Endothelial cell of umbilical vein (primary cell): ENCODE measurements around the gene CNKSR3. TPM values are rescaled to one million over a fixed set of nuclear protein-coding genes. Genes with fewer than 3 reads are reported as not detected.

Source experiments
- BruUV-seq: library from RNA; stranded (reverse); fragments of 400-500 nt; replicated peaks from 2 replicates; lab custom pipeline; 2021; lab: Mats Ljungman, UMichigan
- CTCF ChIA-PET: fragments of 300-600, 350-600 bp; sonication (Branson Sonifier 250); formaldehyde crosslinking; loops from one replicate; lab custom pipeline; 2021; ENCODE audit warnings: antibody characterized with exemption, inconsistent platforms; lab: Charles Lee
- POLR2A ChIA-PET: fragments of 300-600, 350-600 bp; sonication (Branson Sonifier 250); formaldehyde crosslinking; loops from one replicate; lab custom pipeline; 2021; ENCODE audit warnings: antibody characterized with exemption, inconsistent platforms; lab: Charles Lee
- DNase-seq: peaks from one replicate; pipeline ENCODE4 v3.0.0-alpha.2; 2011; ENCODE audit warnings: low read depth, low spot score
- FAIRE-seq: peaks from 2 replicates; lab custom pipeline; 2011; peaks lifted over from hg19 to GRCh38; lab: Jason Lieb, UNC
- H2AFZ ChIP-seq: 2 replicates; pipeline ENCODE4 v1.6.0; 2012; ENCODE audit warnings: low read depth, low read length, control low read depth, inconsistent platforms
- H3K27ac ChIP-seq: 2 replicates; pipeline ENCODE4 v1.5.1; 2011; ENCODE audit warnings: low read depth, mild to moderate bottlenecking, control low read depth, low read length, moderate library complexity; ENCODE audit not compliant: insufficient read depth
- H3K27me3 ChIP-seq, 2 experiments: 2 replicates each; pipeline versions ENCODE4 v1.6.0 to v1.6.1; 2011; ENCODE audit warnings: low read length in 2 of 2, mixed read lengths in 1 of 2; ENCODE audit not compliant: control insufficient read depth in 2 of 2, insufficient read depth in 2 of 2
- H3K36me3 ChIP-seq, 2 experiments: 2 replicates in 1 of 2; 3 replicates in 1 of 2; pipeline ENCODE4 v1.5.1; 2011; ENCODE audit warnings: low read length in 2 of 2, mild to moderate bottlenecking in 1 of 2, moderate library complexity in 1 of 2; ENCODE audit not compliant: control insufficient read depth in 2 of 2, insufficient read depth in 2 of 2; ENCODE audit errors: extremely low read depth in 1 of 2
- H3K4me1 ChIP-seq: 3 replicates; pipeline ENCODE4 v1.5.1; 2011; ENCODE audit warnings: mild to moderate bottlenecking, low read length; ENCODE audit not compliant: control insufficient read depth, insufficient read depth; ENCODE audit errors: extremely low read depth
- H3K4me2 ChIP-seq: 2 replicates; pipeline ENCODE4 v1.6.1; 2011; ENCODE audit warnings: low read length, control low read depth, mixed read lengths; ENCODE audit not compliant: insufficient read depth
- H3K4me3 ChIP-seq, 3 experiments: fragments of 200-600 bp in 1 of 3; sonication (generic), shearing (Covaris generic) in 1 of 3; replicated peaks in 1 of 3; 2 replicates each; pipeline ENCODE4 v1.5.1; 2011 to 2016; ENCODE audit warnings: control low read depth in 3 of 3, low read length in 3 of 3, mild to moderate bottlenecking in 2 of 3, inconsistent platforms in 1 of 3, low read depth in 1 of 3, moderate library complexity in 1 of 3; ENCODE audit not compliant: insufficient read depth in 1 of 3
- H3K79me2 ChIP-seq: 2 replicates; pipeline ENCODE4 v1.6.0; 2012; ENCODE audit warnings: low read length, inconsistent platforms; ENCODE audit not compliant: control insufficient read depth, insufficient read depth
- H3K9ac ChIP-seq: replicated peaks from 2 replicates; pipeline ENCODE3; 2011; ENCODE audit warnings: low read length, control low read depth; ENCODE audit not compliant: insufficient read depth; ENCODE audit errors: extremely low read depth
- H3K9me1 ChIP-seq: replicated peaks from 3 replicates; pipeline ENCODE4 v1.6.0; 2011; ENCODE audit warnings: mild to moderate bottlenecking, low read length; ENCODE audit not compliant: control insufficient read depth, insufficient read depth; ENCODE audit errors: extremely low read depth
- H3K9me3 ChIP-seq: replicated peaks from 2 replicates; pipeline ENCODE4 v1.5.1; 2012; ENCODE audit warnings: low read length, inconsistent platforms; ENCODE audit not compliant: control insufficient read depth, insufficient read depth
- H4K20me1 ChIP-seq: replicated peaks from 2 replicates; pipeline ENCODE3; 2011; ENCODE audit warnings: mild to moderate bottlenecking, low read length; ENCODE audit not compliant: control insufficient read depth, insufficient read depth; ENCODE audit errors: extremely low read depth
- EZH2 ChIP-seq: IDR thresholded peaks from 2 replicates; pipeline ENCODE4 v1.6.1; 2012; ENCODE audit warnings: borderline replicate concordance, low read depth, mild to moderate bottlenecking, moderate library complexity, low read length, inconsistent platforms; ENCODE audit not compliant: severe bottlenecking
- FOS ChIP-seq: IDR thresholded peaks from 2 replicates; pipeline ENCODE4 v1.6.1; 2011; ENCODE audit warnings: mild to moderate bottlenecking, low read length, moderate library complexity, borderline replicate concordance; ENCODE audit not compliant: insufficient read depth
- GATA2 ChIP-seq: IDR thresholded peaks from 2 replicates; pipeline ENCODE4 v1.7.0; 2011; ENCODE audit warnings: low read depth, mild to moderate bottlenecking, moderate library complexity, mixed read lengths, low read length; ENCODE audit not compliant: insufficient read length, insufficient read depth
- JUN ChIP-seq: IDR thresholded peaks from 2 replicates; pipeline ENCODE4 v1.6.1; 2011; ENCODE audit warnings: borderline replicate concordance, low read depth; ENCODE audit not compliant: insufficient read length, insufficient read depth
- MYC ChIP-seq: IDR thresholded peaks from one replicate; pipeline ENCODE4 v1.6.1; 2011; ENCODE audit warnings: mild to moderate bottlenecking, low read depth, low read length
- POLR2A ChIP-seq: IDR thresholded peaks from 2 replicates; pipeline ENCODE4 v1.6.1; 2012; ENCODE audit warnings: low read depth, mild to moderate bottlenecking, control low read depth, low read length
- POLR2AphosphoS5 ChIP-seq: IDR thresholded peaks from 2 replicates; pipeline ENCODE4 v1.6.1; 2012; ENCODE audit warnings: low read depth, mild to moderate bottlenecking, control low read depth, low read length, moderate library complexity; ENCODE audit not compliant: insufficient read depth
- dilution Hi-C: fragments of 300-500 bp; cut with MboI; formaldehyde crosslinking; loops from one replicate; pipeline ENCODE4 v1.15.0; 2019; ENCODE audit warnings: low sequenced_read_pairs; ENCODE audit not compliant: extremely low pct_ligation_motif_present
- intact Hi-C: fragments of 100-400 bp; cut with micrococcal nuclease; formaldehyde crosslinking; loops from one replicate; pipeline ENCODE4 v1.10.0; 2022
- polyA plus RNA-seq, 4 experiments: library from polyadenylated mRNA; depleted of rRNA in 3 of 4; stranded (reverse) in 3 of 4; unstranded in 1 of 4; fragments of >200 nt; gene quantifications; 2 replicates each; pipeline versions ENCODE4 v1.2.1 to v1.2.3, GENCODE V29; 2011 to 2012; ENCODE audit warnings: missing spikeins in 1 of 4
- total RNA-seq: library from RNA; stranded (reverse); gene quantifications from 2 replicates; pipeline ENCODE4 v1.2.3, GENCODE V29; 2021
- TF ChIP-seq, protein P1 (sequence below), 2 donors: IDR thresholded peaks; 1 replicate in 1 of 2; 2 replicates in 1 of 2; pipeline ENCODE4 v1.5.1; 2011; ENCODE audit warnings: low read length in 2 of 2, mild to moderate bottlenecking in 2 of 2, moderate library complexity in 2 of 2, control low read depth in 1 of 2, inconsistent platforms in 1 of 2, low read depth in 1 of 2; ENCODE audit not compliant: insufficient read depth in 1 of 2; ENCODE audit errors: extremely low read depth in 1 of 2
- TF ChIP-seq, protein P2 (sequence below): IDR thresholded peaks from 2 replicates; pipeline ENCODE4 v1.6.1; 2011; ENCODE audit not compliant: insufficient read depth, insufficient read length

CNKSR3 gene
- total and polyA plus RNA-seq, 2 donors (not counting 3 experiments of a cell fraction or from before 2014, with no cell fraction given) = 2.3 to 15.6 TPM

DNA sequence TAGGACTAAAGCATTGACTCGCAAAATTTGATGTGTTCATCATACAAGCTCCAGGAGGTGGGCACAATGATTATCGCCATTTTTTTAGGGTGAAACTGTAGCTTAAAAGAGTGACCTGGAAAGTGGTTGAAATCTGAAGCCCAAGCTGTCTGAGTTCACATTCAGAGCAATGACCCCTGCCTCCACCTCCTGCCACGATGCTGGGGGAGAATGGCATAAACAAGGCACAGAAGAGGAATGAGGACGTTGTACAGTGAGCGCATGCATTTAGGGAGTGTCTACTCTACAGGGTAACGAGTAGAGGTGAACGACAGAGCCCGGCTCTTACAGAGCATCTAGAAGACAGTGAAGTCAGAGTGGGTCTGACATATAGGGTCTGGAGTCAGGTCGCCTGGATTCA lies 37.2 kb downstream of the CNKSR3 start:
- Histone ChIP-seq H3K4me3 (no peak overlapping the region), H3K36me3 (no peaks in the 10 kb centered on the region), H3K9me1 (no peaks in the 10 kb centered on the region), H3K27me3 (no peaks in the 10 kb centered on the region), H3K27ac (no peak overlapping the region), H4K20me1 (no peaks in the 10 kb centered on the region), H3K9me3 (no peaks in the 10 kb centered on the region), H3K79me2 (no peaks in the 10 kb centered on the region), H3K4me1 (no peaks in the 10 kb centered on the region), H2AFZ (no peak overlapping the region), H3K4me2 (no peak overlapping the region), H3K9ac (no peak overlapping the region)
- FAIRE-seq = no peak
- dilution Hi-C loops (no loop called here), intact Hi-C loops (no loop called here)
- no TSS peak for BruUV-seq
- CTCF ChIA-PET = interaction anchor here (0.7 to 1.8 kb wide), 5 partner anchors 9 to 27 kb away, joined by 3 to 5 read pairs (median 3); no protein-coding TSS in a partner anchor
- no peak for TF ChIP-seq JUN
- TF ChIP-seq, protein P1, sequence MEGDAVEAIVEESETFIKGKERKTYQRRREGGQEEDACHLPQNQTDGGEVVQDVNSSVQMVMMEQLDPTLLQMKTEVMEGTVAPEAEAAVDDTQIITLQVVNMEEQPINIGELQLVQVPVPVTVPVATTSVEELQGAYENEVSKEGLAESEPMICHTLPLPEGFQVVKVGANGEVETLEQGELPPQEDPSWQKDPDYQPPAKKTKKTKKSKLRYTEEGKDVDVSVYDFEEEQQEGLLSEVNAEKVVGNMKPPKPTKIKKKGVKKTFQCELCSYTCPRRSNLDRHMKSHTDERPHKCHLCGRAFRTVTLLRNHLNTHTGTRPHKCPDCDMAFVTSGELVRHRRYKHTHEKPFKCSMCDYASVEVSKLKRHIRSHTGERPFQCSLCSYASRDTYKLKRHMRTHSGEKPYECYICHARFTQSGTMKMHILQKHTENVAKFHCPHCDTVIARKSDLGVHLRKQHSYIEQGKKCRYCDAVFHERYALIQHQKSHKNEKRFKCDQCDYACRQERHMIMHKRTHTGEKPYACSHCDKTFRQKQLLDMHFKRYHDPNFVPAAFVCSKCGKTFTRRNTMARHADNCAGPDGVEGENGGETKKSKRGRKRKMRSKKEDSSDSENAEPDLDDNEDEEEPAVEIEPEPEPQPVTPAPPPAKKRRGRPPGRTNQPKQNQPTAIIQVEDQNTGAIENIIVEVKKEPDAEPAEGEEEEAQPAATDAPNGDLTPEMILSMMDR (IDR thresholded peaks at IDR 0.05; ENCODE audit: extremely low read depth in 1 of 2, insufficient read depth in 1 of 2, low read depth in 1 of 2, low read length in 2 of 2) = no peak
- no peak for TF ChIP-seq FOS
- no peak for TF ChIP-seq MYC
- TF ChIP-seq, protein P2, sequence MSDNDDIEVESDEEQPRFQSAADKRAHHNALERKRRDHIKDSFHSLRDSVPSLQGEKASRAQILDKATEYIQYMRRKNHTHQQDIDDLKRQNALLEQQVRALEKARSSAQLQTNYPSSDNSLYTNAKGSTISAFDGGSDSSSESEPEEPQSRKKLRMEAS = no peak
- TF ChIP-seq EZH2 = no peak
- no peak for TF ChIP-seq POLR2A
- no peak for TF ChIP-seq GATA2
- TF ChIP-seq POLR2AphosphoS5 = no peak
- POLR2A ChIA-PET = no interaction called here
- no peak for DNase-seq
